Suppressor macrophage (primary cell): ENCODE measurements around the gene PRRT1.

Source experiments
- DNase-seq, 4 experiments: peaks; one replicate each; pipeline ENCODE4 v3.0.0-alpha.2; 2020 to 2022

The PRRT1 gene

GRCh38 chr6:32174416-32174815 lies 22.7 kb upstream of the PRRT1 start:
- no peak for DNase-seq

- peak in 2 of 4 experiments; percentile 20 to 31 for DNase-seq
Measured at GRCh38 chr6:32173051-32173727, 21.4 kb upstream of the PRRT1 start.

GRCh38 chr6:32171234-32171633 lies 19.5 kb upstream of the PRRT1 start:
- no peak for DNase-seq

GRCh38 chr6:32170294-32170693 lies 18.6 kb upstream of the PRRT1 start:
- no peak for DNase-seq

- no peak for DNase-seq
Measured at GRCh38 chr6:32168807-32169591, 17.3 kb upstream of the PRRT1 start.

GRCh38 chr6:32168350-32168749 lies 16.6 kb upstream of the PRRT1 start:
- no peak for DNase-seq

- no peak for DNase-seq
Measured at GRCh38 chr6:32167761-32168262, 16.1 kb upstream of the PRRT1 start.

GRCh38 chr6:32167154-32167760 lies 15.5 kb upstream of the PRRT1 start:
- DNase-seq = no peak

- DNase-seq = no peak
Measured at GRCh38 chr6:32166411-32167061, 14.8 kb upstream of the PRRT1 start.

GRCh38 chr6:32164295-32164694 lies 12.6 kb upstream of the PRRT1 start, which contains the start of gene EGFL8:
TSS of gene EGFL8 (plus strand) at chr6:32164595. CDS start at chr6:32166166, 1,571 bp downstream.
- DNase-seq = no peak

GRCh38 chr6:32163559-32164258 lies 12.0 kb upstream of the PRRT1 start:
- DNase-seq = no peak

- no peak for DNase-seq
Measured at GRCh38 chr6:32158052-32158451, 6.3 kb upstream of the PRRT1 start.

- DNase-seq = no peak
Measured at GRCh38 chr6:32156891-32157290, 5.2 kb upstream of the PRRT1 start.

- peak in 3 of 4 experiments; percentile 49 to 60 (median 51) for DNase-seq
Measured at GRCh38 chr6:32154514-32155161, 2.9 kb upstream of the PRRT1 start.

GRCh38 chr6:32153564-32154513 lies 2.1 kb upstream of the PRRT1 start, which contains the start of gene PPT2:
TSS of gene PPT2 (plus strand) at chr6:32154141. CDS start at chr6:32154595, 454 bp downstream.
- DNase-seq = peak; percentile 40 to 71 (median 54)

GRCh38 chr6:32152769-32153563 lies 1.2 kb upstream of the PRRT1 start:
- no peak for DNase-seq

GRCh38 chr6:32151181-32151862 lies 417 bp downstream of the PRRT1 start:
- DNase-seq = no peak

- no peak for DNase-seq
Measured at GRCh38 chr6:32149932-32150870, 1.5 kb downstream of the PRRT1 start.
